COR-L47 (cell line): ENCODE results near the gene EVA1B.
A peak's percentile ranks its signal among the peaks of the same experiment; 100 is the strongest.

Experiments
- DNase-seq: peaks from one replicate; lab custom pipeline; 2025; lab: John Stamatoyannopoulos, UW

Gene EVA1B

GRCh38 chr1:36323636-36324352 is at the start of gene EVA1B:
Gene EVA1B (minus strand): TSS chr1:36323645. CDS start chr1:36323037, 608 bp downstream.
- DNase-seq, result peak; percentile 11

GRCh38 chr1:36372617-36373016 is 49.2 kb upstream of the EVA1B start:
- no peak for DNase-seq

- DNase-seq, result peak; percentile 64
These were observed 45.8 kb upstream of the EVA1B start for GRCh38 chr1:36369061-36369861.

- DNase-seq, result no peak
These were observed 44.4 kb upstream of the EVA1B start for GRCh38 chr1:36367798-36368197.

GRCh38 chr1:36367066-36367465 is 43.6 kb upstream of the EVA1B start:
- no peak for DNase-seq

GRCh38 chr1:36366091-36366661 is 42.7 kb upstream of the EVA1B start:
- DNase-seq, result no peak

- no peak for DNase-seq
These were observed 41.9 kb upstream of the EVA1B start for GRCh38 chr1:36365381-36365780.

GRCh38 chr1:36359911-36360550 is 36.6 kb upstream of the EVA1B start:
- DNase-seq, result no peak

- no peak for DNase-seq
These were observed 35.9 kb upstream of the EVA1B start for GRCh38 chr1:36359383-36359782.

- no peak for DNase-seq
These were observed 35.2 kb upstream of the EVA1B start for GRCh38 chr1:36358514-36359084.

GRCh38 chr1:36355811-36356210 is 32.4 kb upstream of the EVA1B start:
- DNase-seq, result no peak

GRCh38 chr1:36354486-36354885 is 31.0 kb upstream of the EVA1B start:
- no peak for DNase-seq

GRCh38 chr1:36352910-36353878 is 29.7 kb upstream of the EVA1B start:
- no peak for DNase-seq

GRCh38 chr1:36352125-36352909 is 28.9 kb upstream of the EVA1B start:
- DNase-seq, result no peak

GRCh38 chr1:36351227-36351977 is 28.0 kb upstream of the EVA1B start:
- no peak for DNase-seq

GRCh38 chr1:36350659-36351226 is 27.3 kb upstream of the EVA1B start:
- no peak for DNase-seq

- no peak for DNase-seq
These were observed 26.4 kb upstream of the EVA1B start for GRCh38 chr1:36349839-36350238.

GRCh38 chr1:36349241-36349671 is 25.8 kb upstream of the EVA1B start:
- no peak for DNase-seq

- DNase-seq, result no peak
These were observed 23.4 kb upstream of the EVA1B start for GRCh38 chr1:36346741-36347370.
